Activated B cell treated with CpG ODN at 0.5 μM for 24 hours (primary cell): ENCODE results near the gene UBE2R2. TPM values are rescaled to one million over a fixed set of nuclear protein-coding genes. Genes with fewer than 3 reads are reported as not detected.
"Not testable (repeated sequence)": the region's sequence is repeated elsewhere in the genome, so short reads cannot be mapped to it uniquely, and the experiment has no call there.

Experiments used
- ATAC-seq: fragments of 200-7000 bp; cut with Tn5 transposase; one replicate; pipeline ENCODE4 v1.10.0; 2021; ENCODE audit warnings: low read depth, mild to moderate bottlenecking, moderate library complexity
- CTCF ChIA-PET: fragments of 350-600 bp; sonication (Branson Sonifier 250); formaldehyde crosslinking; loops from one replicate; lab custom pipeline; 2021; ENCODE audit warnings: antibody characterized with exemption; lab: Charles Lee
- POLR2A ChIA-PET: fragments of 350-600 bp; sonication (Branson Sonifier 250); formaldehyde crosslinking; loops from one replicate; lab custom pipeline; 2021; ENCODE audit warnings: antibody characterized with exemption; lab: Charles Lee
- DNase-seq: peaks from one replicate; pipeline ENCODE4 v3.0.0; 2022
- H3K27ac Mint-ChIP-seq: one replicate; pipeline ENCODE4 v1.8.0; 2020; ENCODE audit warnings: mixed read lengths
- H3K27me3 Mint-ChIP-seq: one replicate; pipeline ENCODE4 v1.8.0; 2021; ENCODE audit warnings: mixed read lengths
- H3K36me3 Mint-ChIP-seq: one replicate; pipeline ENCODE4 v1.8.0; 2021; ENCODE audit warnings: low read depth, mixed read lengths
- H3K4me1 Mint-ChIP-seq: one replicate; pipeline ENCODE4 v1.8.0; 2021; ENCODE audit warnings: mixed read lengths
- H3K4me3 Mint-ChIP-seq: one replicate; pipeline ENCODE4 v1.8.0; 2020; ENCODE audit warnings: mild to moderate bottlenecking, mixed read lengths
- H3K9me3 Mint-ChIP-seq: one replicate; pipeline ENCODE4 v1.8.0; 2020; ENCODE audit warnings: mixed read lengths
- intact Hi-C: fragments of 100-400 bp; cut with micrococcal nuclease; formaldehyde crosslinking; loops from one replicate; pipeline ENCODE4 v1.15.1; 2024
- total RNA-seq: library from RNA; stranded (reverse); gene quantifications from 2 replicates; pipeline ENCODE4 v1.2.3, GENCODE V29; 2022
- TF ChIP-seq, protein P1 (sequence below): fragments of 200-600 bp; IDR thresholded peaks from one replicate; pipeline ENCODE4 v1.8.0; 2022; ENCODE audit warnings: antibody characterized with exemption, mild to moderate bottlenecking

Gene UBE2R2
- total RNA-seq, 1 donor from 2014 or later: 28.9 TPM

DNA sequence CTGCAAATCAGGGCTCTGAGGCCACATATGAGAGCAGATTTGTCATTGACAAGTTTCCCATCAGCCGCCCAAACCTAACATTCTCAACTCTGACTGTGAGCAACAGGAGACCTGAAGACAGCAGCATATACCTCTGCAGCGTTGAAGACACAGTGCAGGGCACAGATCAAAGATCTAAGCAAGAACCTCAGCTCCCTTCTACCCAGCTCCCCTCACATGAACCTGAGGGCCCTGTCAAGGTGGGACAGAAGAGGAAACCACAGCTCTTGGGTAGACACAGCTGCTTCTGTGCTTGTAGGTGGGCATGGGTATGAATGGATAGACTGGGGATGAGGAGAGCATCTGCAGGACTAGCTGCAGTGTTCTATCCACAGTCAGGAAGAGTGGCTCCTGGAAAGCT lies 30.3 kb upstream of the UBE2R2 start:
- H3K36me3 Mint-ChIP-seq: no peaks in the 10 kb centered on the region
- H3K27me3 Mint-ChIP-seq: peaks cover 4% of the 10 kb centered on the region
- POLR2A ChIA-PET: no interaction called here
- no peak overlapping the region for H3K4me3 Mint-ChIP-seq
- DNase-seq (no peak), ATAC-seq (no peak)
- no peak overlapping the region for H3K27ac Mint-ChIP-seq
- H3K4me1 Mint-ChIP-seq: no peaks in the 10 kb centered on the region
- CTCF ChIA-PET: interaction anchor here (1.5 kb wide), 1 partner anchor 28 kb away, joined by 3 read pairs; no protein-coding TSS in a partner anchor
- no peaks in the 10 kb centered on the region for H3K9me3 Mint-ChIP-seq
- intact Hi-C loops: loop anchor here (1.0 kb wide), 1 partner anchor 66 kb away; no protein-coding TSS in a partner anchor
- TF ChIP-seq, protein P1, sequence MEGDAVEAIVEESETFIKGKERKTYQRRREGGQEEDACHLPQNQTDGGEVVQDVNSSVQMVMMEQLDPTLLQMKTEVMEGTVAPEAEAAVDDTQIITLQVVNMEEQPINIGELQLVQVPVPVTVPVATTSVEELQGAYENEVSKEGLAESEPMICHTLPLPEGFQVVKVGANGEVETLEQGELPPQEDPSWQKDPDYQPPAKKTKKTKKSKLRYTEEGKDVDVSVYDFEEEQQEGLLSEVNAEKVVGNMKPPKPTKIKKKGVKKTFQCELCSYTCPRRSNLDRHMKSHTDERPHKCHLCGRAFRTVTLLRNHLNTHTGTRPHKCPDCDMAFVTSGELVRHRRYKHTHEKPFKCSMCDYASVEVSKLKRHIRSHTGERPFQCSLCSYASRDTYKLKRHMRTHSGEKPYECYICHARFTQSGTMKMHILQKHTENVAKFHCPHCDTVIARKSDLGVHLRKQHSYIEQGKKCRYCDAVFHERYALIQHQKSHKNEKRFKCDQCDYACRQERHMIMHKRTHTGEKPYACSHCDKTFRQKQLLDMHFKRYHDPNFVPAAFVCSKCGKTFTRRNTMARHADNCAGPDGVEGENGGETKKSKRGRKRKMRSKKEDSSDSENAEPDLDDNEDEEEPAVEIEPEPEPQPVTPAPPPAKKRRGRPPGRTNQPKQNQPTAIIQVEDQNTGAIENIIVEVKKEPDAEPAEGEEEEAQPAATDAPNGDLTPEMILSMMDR: no peak

DNA sequence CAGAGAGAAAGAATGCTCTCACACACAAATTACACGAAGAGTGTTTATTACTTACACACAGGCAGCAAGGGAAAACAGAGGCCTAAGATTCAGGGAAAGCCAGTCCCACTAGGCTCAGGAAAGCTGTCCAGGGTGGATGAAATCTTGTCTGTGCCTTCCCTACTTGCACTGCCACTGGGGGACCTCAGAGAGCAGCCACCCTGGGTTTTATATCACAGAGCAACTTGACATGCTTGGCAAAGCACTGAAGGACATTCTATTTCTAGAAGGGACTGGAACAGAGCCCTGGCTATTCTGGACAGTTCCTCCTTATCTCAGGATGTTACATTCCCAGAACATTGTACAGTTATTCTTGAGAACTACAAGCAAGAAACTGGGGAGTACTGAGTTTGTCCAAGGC lies 29.1 kb upstream of the UBE2R2 start:
- ATAC-seq: no peak
- H3K27me3 Mint-ChIP-seq: peaks cover 4% of the 10 kb centered on the region
- CTCF ChIA-PET: interaction anchor here (1.5 kb wide), 1 partner anchor 27 kb away, joined by 3 read pairs; no protein-coding TSS in a partner anchor

DNA sequence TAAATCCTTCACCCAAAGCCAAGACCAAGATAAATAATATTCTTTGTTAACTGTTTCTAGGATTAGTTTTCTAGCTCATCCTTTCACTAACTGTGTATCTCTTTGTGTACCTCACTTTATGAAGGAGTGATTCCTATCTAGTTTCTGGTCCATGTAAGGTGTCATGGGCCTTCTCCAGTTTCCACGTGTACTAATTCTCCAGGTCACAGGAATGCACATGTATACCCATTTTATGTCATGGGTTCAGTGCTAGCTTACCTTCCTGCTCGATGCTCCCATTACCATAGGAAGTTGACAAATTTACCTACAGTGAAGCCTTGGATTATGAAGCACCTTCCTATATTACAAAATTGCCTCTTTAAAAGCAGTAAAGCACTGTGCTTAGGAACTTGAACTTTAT lies 27.5 kb upstream of the UBE2R2 start:
- H3K36me3 Mint-ChIP-seq, CTCF ChIA-PET, DNase-seq, H3K27me3 Mint-ChIP-seq, intact Hi-C loops, H3K4me1 Mint-ChIP-seq, H3K4me3 Mint-ChIP-seq, ATAC-seq, H3K9me3 Mint-ChIP-seq, H3K27ac Mint-ChIP-seq, POLR2A ChIA-PET: not testable (repeated sequence)

More for the DNA sequence above, 29.1 kb upstream of the UBE2R2 start:
- H3K4me3 Mint-ChIP-seq: no peak overlapping the region
- no peak overlapping the region for H3K27ac Mint-ChIP-seq
- no peaks in the 10 kb centered on the region for H3K4me1 Mint-ChIP-seq
- no peaks in the 10 kb centered on the region for H3K36me3 Mint-ChIP-seq
- intact Hi-C loops: no loop called here
- POLR2A ChIA-PET: no interaction called here
- TF ChIP-seq, protein P1: no peak
- no peaks in the 10 kb centered on the region for H3K9me3 Mint-ChIP-seq
- DNase-seq: no peak

DNA sequence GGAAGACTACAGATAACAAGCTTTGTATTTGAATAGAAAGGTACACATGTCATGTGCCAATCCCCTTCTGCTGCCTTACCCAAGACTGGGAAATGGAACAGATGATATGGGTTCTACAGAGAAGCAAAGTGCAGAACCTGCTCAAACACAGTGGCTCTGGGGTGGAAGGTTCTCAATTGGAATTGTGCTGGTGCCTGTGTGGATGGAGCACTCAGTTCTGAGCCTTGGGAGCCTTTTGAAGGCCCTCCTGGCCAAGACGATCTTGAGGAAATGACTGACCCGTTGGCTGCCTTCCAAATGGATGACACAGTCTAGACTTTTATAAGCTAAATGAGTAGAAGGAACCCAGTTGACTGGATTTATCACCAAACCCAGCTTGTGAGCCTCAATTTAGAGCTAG lies 25.8 kb upstream of the UBE2R2 start:
- no peak for DNase-seq
- ATAC-seq: no peak
- peaks cover 5% of the 10 kb centered on the region for H3K27me3 Mint-ChIP-seq
- H3K9me3 Mint-ChIP-seq: no peaks in the 10 kb centered on the region
- TF ChIP-seq, protein P1: no peak
- intact Hi-C loops: no loop called here
- no peaks in the 10 kb centered on the region for H3K4me1 Mint-ChIP-seq
- POLR2A ChIA-PET: interaction anchor here (0.6 kb wide), 1 partner anchor 88 kb away, joined by 4 read pairs; no protein-coding TSS in a partner anchor
- no peaks in the 10 kb centered on the region for H3K36me3 Mint-ChIP-seq
- no peak overlapping the region for H3K27ac Mint-ChIP-seq
- CTCF ChIA-PET: no interaction called here
- no peak overlapping the region for H3K4me3 Mint-ChIP-seq

DNA sequence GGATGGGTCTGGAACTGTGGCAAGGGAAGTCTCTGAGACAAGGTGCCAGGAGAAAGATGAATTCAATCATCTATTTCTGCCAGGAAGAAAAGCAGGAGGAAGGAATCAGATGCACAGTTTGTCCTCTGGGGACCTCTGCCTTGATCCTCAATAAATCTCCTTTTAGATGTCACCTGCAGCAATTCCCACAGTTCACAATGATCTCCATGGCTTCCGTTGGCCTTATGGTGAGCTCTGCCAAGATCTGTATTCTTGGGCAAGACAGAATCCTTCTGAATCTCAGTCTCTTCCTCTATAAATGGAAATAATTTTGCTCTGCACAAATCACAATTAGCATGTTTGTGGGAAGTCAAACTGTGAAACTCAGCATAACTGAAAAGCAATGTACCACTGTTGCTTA lies 23.5 kb upstream of the UBE2R2 start:
- H3K9me3 Mint-ChIP-seq, POLR2A ChIA-PET, DNase-seq, CTCF ChIA-PET, H3K27ac Mint-ChIP-seq, ATAC-seq, H3K36me3 Mint-ChIP-seq, H3K4me3 Mint-ChIP-seq, intact Hi-C loops, H3K4me1 Mint-ChIP-seq: not testable (repeated sequence)
- H3K27me3 Mint-ChIP-seq: peaks cover 20% of the 10 kb centered on the region

DNA sequence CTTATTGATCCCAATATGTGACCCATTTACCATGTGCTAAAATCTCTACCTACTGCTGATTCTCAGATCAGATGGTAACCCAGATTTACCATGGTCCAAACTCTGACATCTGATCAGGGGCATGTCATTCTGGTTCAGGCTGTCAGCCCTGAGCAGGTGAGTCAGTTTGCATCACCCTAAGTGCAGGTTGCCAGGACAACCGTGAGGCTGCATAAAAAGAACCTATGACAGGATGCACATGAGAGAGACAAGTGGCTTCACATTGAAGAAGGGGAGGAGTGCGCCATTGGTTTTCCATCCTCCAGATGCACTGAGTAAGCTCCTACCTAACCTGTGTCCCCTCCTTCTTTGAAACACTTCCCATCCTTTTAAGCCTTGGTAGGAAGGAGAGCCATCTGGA lies 22.4 kb upstream of the UBE2R2 start:
- Mint-ChIP-seq H3K27ac (no peak overlapping the region), H3K4me3 (no peak overlapping the region), H3K27me3 (peaks cover 21% of the 10 kb centered on the region), H3K9me3 (no peaks in the 10 kb centered on the region), H3K4me1 (no peaks in the 10 kb centered on the region), H3K36me3 (no peaks in the 10 kb centered on the region)
- ATAC-seq: no peak
- intact Hi-C loops: no loop called here
- ChIA-PET CTCF (no interaction called here), POLR2A (no interaction called here)
- no peak for DNase-seq
- TF ChIP-seq, protein P1: no peak
